Endothelial cell of umbilical vein (primary cell): ENCODE measurements around the gene FAM168B. TPM values are rescaled to one million over a fixed set of nuclear protein-coding genes. Genes with fewer than 3 reads are reported as not detected.

Experiments
- Bru-seq: library from RNA; stranded (reverse); fragments of 400-500 nt; gene quantifications from one replicate; lab custom pipeline; 2021; lab: Mats Ljungman, UMichigan
- BruChase-seq, 2 experiments: library from RNA; stranded (reverse); fragments of 400-500 nt; gene quantifications; one replicate each; lab custom pipeline; 2021; lab: Mats Ljungman, UMichigan
- BruUV-seq: library from RNA; stranded (reverse); fragments of 400-500 nt; replicated peaks from 2 replicates; lab custom pipeline; 2021; lab: Mats Ljungman, UMichigan
- CTCF ChIA-PET: fragments of 300-600, 350-600 bp; sonication (Branson Sonifier 250); formaldehyde crosslinking; loops from one replicate; lab custom pipeline; 2021; ENCODE audit warnings: antibody characterized with exemption, inconsistent platforms; lab: Charles Lee
- POLR2A ChIA-PET: fragments of 300-600, 350-600 bp; sonication (Branson Sonifier 250); formaldehyde crosslinking; loops from one replicate; lab custom pipeline; 2021; ENCODE audit warnings: antibody characterized with exemption, inconsistent platforms; lab: Charles Lee
- DNase-seq: peaks from one replicate; pipeline ENCODE4 v3.0.0-alpha.2; 2011; ENCODE audit warnings: low read depth, low spot score
- FAIRE-seq: peaks from 2 replicates; lab custom pipeline; 2011; peaks lifted over from hg19 to GRCh38; lab: Jason Lieb, UNC
- H2AFZ ChIP-seq: 2 replicates; pipeline ENCODE4 v1.6.0; 2012; ENCODE audit warnings: low read depth, low read length, control low read depth, inconsistent platforms
- H3K27ac ChIP-seq: 2 replicates; pipeline ENCODE4 v1.5.1; 2011; ENCODE audit warnings: low read depth, mild to moderate bottlenecking, control low read depth, low read length, moderate library complexity; ENCODE audit not compliant: insufficient read depth
- H3K27me3 ChIP-seq, 2 experiments: 2 replicates each; pipeline versions ENCODE4 v1.6.0 to v1.6.1; 2011; ENCODE audit warnings: low read length in 2 of 2, mixed read lengths in 1 of 2; ENCODE audit not compliant: control insufficient read depth in 2 of 2, insufficient read depth in 2 of 2
- H3K36me3 ChIP-seq, 2 experiments: 2 replicates in 1 of 2; 3 replicates in 1 of 2; pipeline ENCODE4 v1.5.1; 2011; ENCODE audit warnings: low read length in 2 of 2, mild to moderate bottlenecking in 1 of 2, moderate library complexity in 1 of 2; ENCODE audit not compliant: control insufficient read depth in 2 of 2, insufficient read depth in 2 of 2; ENCODE audit errors: extremely low read depth in 1 of 2
- H3K4me1 ChIP-seq: 3 replicates; pipeline ENCODE4 v1.5.1; 2011; ENCODE audit warnings: mild to moderate bottlenecking, low read length; ENCODE audit not compliant: control insufficient read depth, insufficient read depth; ENCODE audit errors: extremely low read depth
- H3K4me2 ChIP-seq: 2 replicates; pipeline ENCODE4 v1.6.1; 2011; ENCODE audit warnings: low read length, control low read depth, mixed read lengths; ENCODE audit not compliant: insufficient read depth
- H3K4me3 ChIP-seq, 3 experiments: fragments of 200-600 bp in 1 of 3; sonication (generic), shearing (Covaris generic) in 1 of 3; replicated peaks in 1 of 3; 2 replicates each; pipeline ENCODE4 v1.5.1; 2011 to 2016; ENCODE audit warnings: control low read depth in 3 of 3, low read length in 3 of 3, mild to moderate bottlenecking in 2 of 3, inconsistent platforms in 1 of 3, low read depth in 1 of 3, moderate library complexity in 1 of 3; ENCODE audit not compliant: insufficient read depth in 1 of 3
- H3K79me2 ChIP-seq: 2 replicates; pipeline ENCODE4 v1.6.0; 2012; ENCODE audit warnings: low read length, inconsistent platforms; ENCODE audit not compliant: control insufficient read depth, insufficient read depth
- H3K9ac ChIP-seq: replicated peaks from 2 replicates; pipeline ENCODE3; 2011; ENCODE audit warnings: low read length, control low read depth; ENCODE audit not compliant: insufficient read depth; ENCODE audit errors: extremely low read depth
- H3K9me1 ChIP-seq: replicated peaks from 3 replicates; pipeline ENCODE4 v1.6.0; 2011; ENCODE audit warnings: mild to moderate bottlenecking, low read length; ENCODE audit not compliant: control insufficient read depth, insufficient read depth; ENCODE audit errors: extremely low read depth
- H3K9me3 ChIP-seq: replicated peaks from 2 replicates; pipeline ENCODE4 v1.5.1; 2012; ENCODE audit warnings: low read length, inconsistent platforms; ENCODE audit not compliant: control insufficient read depth, insufficient read depth
- H4K20me1 ChIP-seq: replicated peaks from 2 replicates; pipeline ENCODE3; 2011; ENCODE audit warnings: mild to moderate bottlenecking, low read length; ENCODE audit not compliant: control insufficient read depth, insufficient read depth; ENCODE audit errors: extremely low read depth
- EZH2 ChIP-seq: IDR thresholded peaks from 2 replicates; pipeline ENCODE4 v1.6.1; 2012; ENCODE audit warnings: borderline replicate concordance, low read depth, mild to moderate bottlenecking, moderate library complexity, low read length, inconsistent platforms; ENCODE audit not compliant: severe bottlenecking
- GATA2 ChIP-seq: IDR thresholded peaks from 2 replicates; pipeline ENCODE4 v1.7.0; 2011; ENCODE audit warnings: low read depth, mild to moderate bottlenecking, moderate library complexity, mixed read lengths, low read length; ENCODE audit not compliant: insufficient read length, insufficient read depth
- MAX ChIP-seq: IDR thresholded peaks from 2 replicates; pipeline ENCODE4 v1.6.1; 2011; ENCODE audit not compliant: insufficient read depth, insufficient read length
- POLR2A ChIP-seq: IDR thresholded peaks from 2 replicates; pipeline ENCODE4 v1.6.1; 2012; ENCODE audit warnings: low read depth, mild to moderate bottlenecking, control low read depth, low read length
- POLR2AphosphoS5 ChIP-seq: IDR thresholded peaks from 2 replicates; pipeline ENCODE4 v1.6.1; 2012; ENCODE audit warnings: low read depth, mild to moderate bottlenecking, control low read depth, low read length, moderate library complexity; ENCODE audit not compliant: insufficient read depth
- dilution Hi-C: fragments of 300-500 bp; cut with MboI; formaldehyde crosslinking; loops from one replicate; pipeline ENCODE4 v1.15.0; 2019; ENCODE audit warnings: low sequenced_read_pairs; ENCODE audit not compliant: extremely low pct_ligation_motif_present
- intact Hi-C: fragments of 100-400 bp; cut with micrococcal nuclease; formaldehyde crosslinking; loops from one replicate; pipeline ENCODE4 v1.10.0; 2022
- long read RNA-seq: library from polyadenylated mRNA; stranded (forward); transcript quantifications from one replicate; pipeline ENCODE4 v2.0.0, GENCODE V29; 2021
- polyA minus RNA-seq, 3 experiments: library from RNA; depleted of rRNA, polyadenylated mRNA; stranded (reverse); fragments of >200 nt; gene quantifications; 1 replicate in 1 of 3; 2 replicates in 2 of 3; pipeline ENCODE4 v1.2.3, GENCODE V29; 2011
- polyA plus RNA-seq, 4 experiments: library from polyadenylated mRNA; depleted of rRNA in 3 of 4; stranded (reverse) in 3 of 4; unstranded in 1 of 4; fragments of >200 nt; gene quantifications; 2 replicates each; pipeline versions ENCODE4 v1.2.1 to v1.2.3, GENCODE V29; 2011 to 2012; ENCODE audit warnings: missing spikeins in 1 of 4
- total RNA-seq: library from RNA; stranded (reverse); gene quantifications from 2 replicates; pipeline ENCODE4 v1.2.3, GENCODE V29; 2021

Gene FAM168B, protein sequence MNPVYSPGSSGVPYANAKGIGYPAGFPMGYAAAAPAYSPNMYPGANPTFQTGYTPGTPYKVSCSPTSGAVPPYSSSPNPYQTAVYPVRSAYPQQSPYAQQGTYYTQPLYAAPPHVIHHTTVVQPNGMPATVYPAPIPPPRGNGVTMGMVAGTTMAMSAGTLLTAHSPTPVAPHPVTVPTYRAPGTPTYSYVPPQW
- 107 and 109 TPM in 2 replicates for total RNA-seq
- 183 and 185 TPM in 2 replicates for polyA plus RNA-seq
- polyA plus RNA-seq (2011; cell fraction: cytosol; rRNA removed) = 83.0 and 99.0 TPM in 2 replicates
- polyA plus RNA-seq (2011; cell fraction: nucleus; rRNA removed) = 78.3 and 80.9 TPM in 2 replicates
- 77.2 and 80.8 TPM in 2 replicates for polyA plus RNA-seq (2012)
- 123 and 146 TPM in 2 replicates for polyA minus RNA-seq
- polyA minus RNA-seq (2011; cell fraction: cytosol; rRNA and poly(A)+ RNA removed) = 58.7 TPM
- polyA minus RNA-seq (2011; cell fraction: nucleus; rRNA and poly(A)+ RNA removed) = 40.8 and 46.9 TPM in 2 replicates
- Bru-seq, nascent RNA = percentile 93 among the genes with signal in this experiment
- percentile 98 among the genes with signal in this experiment for BruChase-seq, experiment 1, labeled RNA remaining after a 6-hour chase
- percentile 96 among the genes with signal in this experiment for BruChase-seq, experiment 2, labeled RNA remaining after a 2-hour chase
- long read RNA-seq, full-length matches to known transcripts = 58 of 120 reads
- long read RNA-seq, partial matches to known transcripts = 6 of 120 reads
- long read RNA-seq, other reads (novel, unspliced or antisense) = 56 of 120 reads

DNA sequence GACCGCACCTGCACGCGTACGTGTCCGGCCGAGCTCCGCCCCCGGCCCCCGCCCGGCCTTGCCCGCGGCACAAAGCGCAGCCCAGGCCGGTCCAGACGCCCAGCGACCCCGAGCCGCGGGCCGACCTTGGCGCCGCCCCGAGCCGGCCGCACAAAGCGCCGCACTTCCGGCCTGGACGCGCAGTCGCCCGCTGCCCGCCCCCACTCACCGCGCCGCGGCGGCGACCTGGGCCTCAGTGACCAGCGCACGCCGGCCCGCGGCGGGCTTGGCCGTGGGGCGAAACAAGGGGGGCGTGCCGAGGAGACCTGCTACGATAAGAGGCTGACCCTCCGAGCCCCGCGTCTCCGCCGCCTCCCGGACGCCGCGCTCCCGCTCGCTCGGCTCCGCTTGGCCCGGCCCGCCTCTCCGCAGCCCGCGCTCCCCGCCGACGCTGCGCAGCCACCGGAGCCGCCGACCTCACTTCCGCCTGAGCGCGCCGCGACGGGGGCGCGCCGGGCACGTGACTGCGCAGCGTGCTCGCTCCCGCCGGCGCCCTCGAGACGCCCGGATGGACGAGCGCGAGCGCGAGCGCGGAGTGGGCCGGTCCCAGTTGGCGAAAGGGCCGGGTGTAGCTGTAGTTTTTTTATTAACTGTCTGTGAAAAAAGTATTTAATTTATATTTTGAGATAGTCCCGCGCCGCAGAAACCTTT, at the start of gene FAM168B:
TSS of gene FAM168B (minus strand) at position 455 of the 690 bp plus-strand sequence. CDS start 10,814 bp downstream, outside the sequence.
- Histone ChIP-seq H3K9ac (peak within 1 kb of the TSS; percentile 99), H4K20me1 (peaks cover 3% of the 10 kb centered on the region), H3K27me3 (no peaks in the 10 kb centered on the region), H3K27ac (peak within 1 kb of the TSS; percentile 92), H3K36me3 (peaks cover 2 to 3% of the 10 kb centered on the region in 2 experiments), H3K79me2 (peaks cover 49% of the 10 kb centered on the region), H2AFZ (peak within 1 kb of the TSS; percentile 91), H3K9me3 (no peaks in the 10 kb centered on the region), H3K9me1 (no peaks in the 10 kb centered on the region), H3K4me1 (peaks cover 10% of the 10 kb centered on the region), H3K4me2 (peak within 1 kb of the TSS; percentile 100), H3K4me3 (peak within 1 kb of the TSS; percentile 92 to 100 (median 99))
- peak; percentile 83 for FAIRE-seq
- CTCF ChIA-PET = interaction anchor here (0.9 to 2.1 kb wide), 4 partner anchors 10 to 296 kb away, joined by 4 to 7 read pairs (median 5); partner anchors contain the start of gene PLEKHB2
- no peak for TF ChIP-seq EZH2
- TF ChIP-seq MAX = peak; percentile 80
- peak; percentile 68 for TF ChIP-seq POLR2A
- TF ChIP-seq POLR2AphosphoS5 = peak; percentile 96
- no peak for TF ChIP-seq GATA2
- POLR2A ChIA-PET = interaction anchor here (0.7 to 1.0 kb wide), 3 partner anchors 10 to 13 kb away, joined by 3 to 7 read pairs (median 3); partner anchors contain the start of gene PLEKHB2
- dilution Hi-C loops = no loop called here
- peak; percentile 90 for DNase-seq
- no TSS peak for BruUV-seq
- intact Hi-C loops = loop anchor here (1.0 to 10.0 kb wide), 2 partner anchors 12 to 748 kb away; partner anchors contain the start of genes IMP4 and PLEKHB2
